HepG2 (cell line): ENCODE measurements around the gene ARHGAP11B.
A peak's percentile ranks its signal among the peaks of the same experiment; 100 is the strongest.
"Not testable (repeated sequence)": the region's sequence is repeated elsewhere in the genome, so short reads cannot be mapped to it uniquely, and the experiment has no call there.

Experiments used
- ATAC-seq: fragments of 200-7000 bp; cut with Tn5 transposase; 3 replicates; pipeline ENCODE4 v1.9.1; 2020; ENCODE audit warnings: mild to moderate bottlenecking, moderate library complexity
- BruUV-seq: library from RNA; stranded (reverse); fragments of 400-500 nt; replicated peaks from 2 replicates; lab custom pipeline; 2021; lab: Mats Ljungman, UMichigan
- CTCF ChIA-PET: fragments of 300-600 bp; formaldehyde crosslinking; extraction: SDS; loops from one replicate; lab custom pipeline; 2021; ENCODE audit warnings: low total read pairs, inconsistent platforms, low intra/inter-chr PET ratio; lab: Yijun Ruan, JAX
- POLR2A ChIA-PET: fragments of 350-600 bp; sonication (Branson Sonifier 250); formaldehyde crosslinking; loops from one replicate; lab custom pipeline; 2020; ENCODE audit warnings: antibody characterized with exemption, inconsistent platforms; lab: Yijun Ruan, JAX
- DNase-seq: peaks from one replicate; pipeline ENCODE4 v3.0.0-alpha.2; 2015; ENCODE audit warnings: low spot score
- FAIRE-seq: peaks from 3 replicates; lab custom pipeline; 2011; peaks lifted over from hg19 to GRCh38; lab: Jason Lieb, UNC
- H2AFZ ChIP-seq: one replicate; pipeline ENCODE4 v1.6.1; 2011; ENCODE audit warnings: low read length, inconsistent platforms
- H3K27ac ChIP-seq: fragments of 300-600 bp; 3 replicates; pipeline ENCODE4 v1.8.0; 2011; ENCODE audit warnings: mixed run types, mild to moderate bottlenecking, mixed read lengths, low read length, inconsistent platforms; ENCODE audit not compliant: insufficient read depth; ENCODE audit errors: extremely low read length
- H3K27me3 ChIP-seq, 2 experiments: fragments of 200-600 bp in 1 of 2; 2 replicates in 1 of 2; 3 replicates in 1 of 2; pipeline versions ENCODE4 v1.6.0 to v1.8.0; 2011; ENCODE audit warnings: low read length in 2 of 2, mild to moderate bottlenecking in 2 of 2, moderate library complexity in 2 of 2, inconsistent platforms in 1 of 2; ENCODE audit not compliant: insufficient read depth in 2 of 2, control insufficient read depth in 1 of 2
- H3K36me3 ChIP-seq, 2 experiments: fragments of 200-600 bp in 1 of 2; replicated peaks in 1 of 2; 2 replicates in 1 of 2; 3 replicates in 1 of 2; pipeline versions ENCODE4 v1.5.1 to v1.8.0; 2011; ENCODE audit warnings: low read length in 2 of 2, inconsistent platforms in 1 of 2; ENCODE audit not compliant: insufficient read depth in 2 of 2, control insufficient read depth in 1 of 2
- H3K4me1 ChIP-seq: 2 replicates; pipeline ENCODE4 v1.5.1; 2012; ENCODE audit warnings: low read length, inconsistent platforms; ENCODE audit not compliant: insufficient read depth
- H3K4me2 ChIP-seq: 2 replicates; pipeline ENCODE4 v1.6.0; 2011; ENCODE audit warnings: low read depth, low read length, inconsistent platforms
- H3K4me3 ChIP-seq, 3 experiments: fragments of 200-600 bp in 1 of 3; sonication (generic), shearing (Covaris generic) in 1 of 3; replicated peaks in 1 of 3; 2 replicates each; pipeline ENCODE4 v1.5.1; 2011 to 2016; ENCODE audit warnings: low read length in 3 of 3, inconsistent platforms in 2 of 3, low read depth in 2 of 3, mild to moderate bottlenecking in 2 of 3, control low read depth in 1 of 3, mixed read lengths in 1 of 3; ENCODE audit not compliant: insufficient read depth in 1 of 3
- H3K79me2 ChIP-seq: one replicate; pipeline ENCODE4 v1.6.1; 2011; ENCODE audit warnings: low read length, inconsistent platforms; ENCODE audit not compliant: insufficient read depth
- H3K9ac ChIP-seq: 2 replicates; pipeline ENCODE4 v1.6.0; 2011; ENCODE audit warnings: mild to moderate bottlenecking, low read depth, low read length, inconsistent platforms; ENCODE audit not compliant: insufficient read depth
- H3K9me3 ChIP-seq: 2 replicates; pipeline ENCODE4 v1.5.1; 2012; ENCODE audit warnings: mild to moderate bottlenecking, low read length
- H4K20me1 ChIP-seq: 2 replicates; pipeline ENCODE4 v1.6.0; 2011; ENCODE audit warnings: inconsistent platforms, mild to moderate bottlenecking, low read length, moderate library complexity; ENCODE audit not compliant: insufficient read depth
- ASH2L ChIP-seq: fragments of 300-600, 200-600 bp; sonication (generic); IDR thresholded peaks from 2 replicates; pipeline ENCODE4 v1.7.0; 2017; ENCODE audit warnings: low read depth, mild to moderate bottlenecking, moderate library complexity, mixed read lengths, low read length; ENCODE audit not compliant: insufficient read length
- ATF1 ChIP-seq: IDR thresholded peaks from 2 replicates; pipeline ENCODE4 v1.6.1; 2016; ENCODE audit warnings: mild to moderate bottlenecking, control low read depth
- E2F5 ChIP-seq: sonication (generic); formaldehyde crosslinking; conservative IDR thresholded peaks from 2 replicates; pipeline ENCODE4 v1.4.0; 2020; ENCODE audit warnings: missing genetic modification reagents
- GABPA ChIP-seq, 2 experiments: IDR thresholded peaks; 2 replicates each; pipeline ENCODE4 v1.6.1; 2011 to 2016; ENCODE audit warnings: low read depth in 2 of 2, low read length in 1 of 2, missing biosample characterization in 1 of 2, missing genetic modification characterization in 1 of 2
- HDAC6 ChIP-seq: fragments of 200-600 bp; sonication (generic); IDR thresholded peaks from 2 replicates; pipeline ENCODE4 v1.7.0; 2017; ENCODE audit warnings: mild to moderate bottlenecking, antibody characterized with exemption, low read length, low read depth
- HOMEZ ChIP-seq: IDR thresholded peaks from 2 replicates; pipeline ENCODE4 v1.6.1; 2016; ENCODE audit warnings: low read depth
- KDM2A ChIP-seq: sonication (generic); formaldehyde crosslinking; IDR thresholded peaks from 2 replicates; pipeline ENCODE4 v1.4.0; 2020; ENCODE audit warnings: low read depth, missing genetic modification reagents, borderline replicate concordance
- KDM5A ChIP-seq: fragments of 200-600 bp; sonication (generic); IDR thresholded peaks from 2 replicates; pipeline ENCODE4 v1.7.0; 2018; ENCODE audit warnings: antibody characterized with exemption, mild to moderate bottlenecking, low read length, borderline replicate concordance
- KMT2B ChIP-seq: IDR thresholded peaks from 2 replicates; pipeline ENCODE4 v1.6.1; 2016; ENCODE audit warnings: missing genetic modification reagents, missing compliant biosample characterization
- MXD1 ChIP-seq: sonication (generic); formaldehyde crosslinking; IDR thresholded peaks from 2 replicates; pipeline ENCODE4 v1.4.0; 2020; ENCODE audit warnings: mild to moderate bottlenecking, missing genetic modification reagents
- MXD4 ChIP-seq: IDR thresholded peaks from 2 replicates; pipeline ENCODE4 v1.6.1; 2016; ENCODE audit warnings: mild to moderate bottlenecking, missing biosample characterization, missing genetic modification reagents
- MXI1 ChIP-seq: IDR thresholded peaks from 3 replicates; pipeline ENCODE4 v1.6.1; 2012; ENCODE audit warnings: low read depth, low read length, inconsistent platforms, borderline replicate concordance
- POGZ ChIP-seq: sonication (generic); formaldehyde crosslinking; IDR thresholded peaks from 2 replicates; pipeline ENCODE4 v1.4.0; 2020; ENCODE audit warnings: mild to moderate bottlenecking, missing genetic modification reagents
- POLR2A ChIP-seq, 2 experiments: IDR thresholded peaks; 2 replicates each; pipeline ENCODE4 v1.6.1; 2011; ENCODE audit warnings: low read depth in 2 of 2, low read length in 2 of 2, mild to moderate bottlenecking in 1 of 2, moderate library complexity in 1 of 2; ENCODE audit not compliant: insufficient read depth in 1 of 2
- YEATS4 ChIP-seq: sonication (generic); formaldehyde crosslinking; IDR thresholded peaks from 2 replicates; pipeline ENCODE4 v1.4.0; 2020; ENCODE audit warnings: missing genetic modification reagents, borderline replicate concordance
- ZFP91 ChIP-seq: sonication (generic); formaldehyde crosslinking; IDR thresholded peaks from 2 replicates; pipeline ENCODE4 v1.9.0; 2022; ENCODE audit warnings: missing genetic modification reagents, mild to moderate bottlenecking, borderline replicate concordance
- ZSCAN9 ChIP-seq: IDR thresholded peaks from 2 replicates; pipeline ENCODE4 v1.6.1; 2016; ENCODE audit warnings: borderline replicate concordance
- WGBS: methylation state at CpG from one replicate; pipeline ENCODE4 v1.1.6; 2017; ENCODE audit warnings: low lambda C conversion rate; 5-methylcytosine and 5-hydroxymethylcytosine counted together
- in situ Hi-C: cut with HindIII; loops from 2 replicates; pipeline ENCODE4 v1.10.0; 2017; ENCODE audit warnings: low pct_unique_long_range_greater_than_20kb; ENCODE audit not compliant: extremely low pct_ligation_motif_present
- intact Hi-C: fragments of 100-400 bp; cut with micrococcal nuclease; formaldehyde crosslinking; loops from one replicate; pipeline ENCODE4 v1.10.0; 2022; ENCODE audit not compliant: unreplicated experiment
- long read RNA-seq, 2 experiments: library from RNA in 1 of 2; library from polyadenylated mRNA in 1 of 2; stranded (forward) in 1 of 2; unstranded in 1 of 2; transcript quantifications; one replicate each; pipeline ENCODE4 v2.0.0, GENCODE V29; 2019 to 2022

ARHGAP11B gene
- long read RNA-seq, experiment 1, partial matches to known transcripts = 0 of 1 reads
- long read RNA-seq, experiment 1, other reads (novel, unspliced or antisense) = 1 of 1 reads
- long read RNA-seq, experiment 2 = 0 reads

- peak within 1 kb of the TSS; percentile 72 to 84 (median 81) for H3K4me3 ChIP-seq
- H3K9me3 ChIP-seq; intact Hi-C loops; H3K36me3 ChIP-seq; H4K20me1 ChIP-seq; in situ Hi-C loops; BruUV-seq; CTCF ChIA-PET; H3K27me3 ChIP-seq; TF ChIP-seq GABPA (IDR thresholded peaks at IDR 0.05; ENCODE audit: low read depth, low read length): not testable (repeated sequence)
- peak; percentile 81 for FAIRE-seq
- H3K9ac ChIP-seq = peak within 1 kb of the TSS; percentile 85
- POLR2A ChIA-PET = interaction anchor here (0.7 kb wide), 1 partner anchor 532 kb away, joined by 3 read pairs; no protein-coding TSS in a partner anchor
- H3K27ac ChIP-seq = peak within 1 kb of the TSS; percentile 90
- H3K79me2 ChIP-seq = peaks cover 35% of the 10 kb centered on the region
- peak within 1 kb of the TSS; percentile 57 for H3K4me2 ChIP-seq
- peak within 1 kb of the TSS; percentile 72 for H2AFZ ChIP-seq
- ATAC-seq = peak; percentile 95
- H3K4me1 ChIP-seq = peaks cover 16% of the 10 kb centered on the region; the same call in 1 of the 2 replicates
- DNase-seq = peak; percentile 92
- WGBS = 1% methylated on average over 22 of the region's 35 CpGs
- peak; percentile 84 for TF ChIP-seq E2F5 (CRISPR knock-in tag)
- TF ChIP-seq HDAC6 = 0 out of 2 replicates have a peak, but pooled peaks have one; percentile 68
- TF ChIP-seq MXI1 = peak; percentile 80; the same call in 2 of the 3 replicates
- peak; percentile 88; the same call in 1 of the 2 replicates for TF ChIP-seq KDM5A
- peak; percentile 80 for TF ChIP-seq ASH2L
- TF ChIP-seq MXD1 (CRISPR knock-in tag) = peak; percentile 45; the same call in 1 of the 2 replicates
- TF ChIP-seq ATF1 (CRISPR knock-in tag) = peak; percentile 45; the same call in 1 of the 2 replicates
- TF ChIP-seq KMT2B (CRISPR knock-in tag) = peak; percentile 68; the same call in 1 of the 2 replicates
- TF ChIP-seq ZSCAN9 (CRISPR knock-in tag) = 0 out of 2 replicates have a peak, but pooled peaks have one; percentile 11
- peak; percentile 73 for TF ChIP-seq POGZ
- peak; percentile 93; the same call in 1 of the 2 replicates for TF ChIP-seq HOMEZ (CRISPR knock-in tag)
- peak; percentile 28 for TF ChIP-seq GABPA (CRISPR knock-in tag; IDR thresholded peaks at IDR 0.05; ENCODE audit: low read depth)
- peak; percentile 70; the same call in 1 of the 2 replicates for TF ChIP-seq YEATS4
- peak; percentile 32; the same call in 1 of the 2 replicates for TF ChIP-seq KDM2A
- peak; percentile 63; the same call in 1 of the 2 replicates for TF ChIP-seq MXD4
- 0 out of 4 replicates have a peak, but pooled peaks of 1 of the 2 experiments have one; percentile 35 for TF ChIP-seq POLR2A (IDR thresholded peaks at IDR 0.05; ENCODE audit: insufficient read depth in 1 of 2, low read depth in 2 of 2, low read length in 2 of 2)
- peak; percentile 28; the same call in 1 of the 2 replicates for TF ChIP-seq ZFP91
These were observed at the start of gene ARHGAP11B for GRCh38 chr15:30625436-30626193. Gene ARHGAP11B, plus strand, starts transcription at chr15:30626128.
